Stimulated activated CD8-positive, alpha-beta memory T cell treated with anti-CD3 and anti-CD28 coated beads, Interleukin-15, amount 100 ng/mL, for 1 hour (primary cell): ENCODE results near the gene OSBP2.

Source experiments
- DNase-seq: peaks from one replicate; pipeline ENCODE4 v3.0.0-alpha.2; 2020; ENCODE audit warnings: low read depth

OSBP2 gene

GRCh38 chr22:30869667-30870395 is 175.2 kb downstream of the OSBP2 start:
- no peak for DNase-seq

GRCh38 chr22:30870451-30871345 is 176.0 kb downstream of the OSBP2 start:
- DNase-seq = no peak

- no peak for DNase-seq
These were observed 177.0 kb downstream of the OSBP2 start for GRCh38 chr22:30871391-30872284.

GRCh38 chr22:30872285-30873041 is 177.8 kb downstream of the OSBP2 start:
- DNase-seq = no peak

GRCh38 chr22:30873086-30873650 is 178.5 kb downstream of the OSBP2 start:
- DNase-seq = no peak

GRCh38 chr22:30873661-30874060 is 179.0 kb downstream of the OSBP2 start:
- no peak for DNase-seq

GRCh38 chr22:30874431-30875370 is 180.0 kb downstream of the OSBP2 start:
- DNase-seq = no peak

- no peak for DNase-seq
These were observed 181.0 kb downstream of the OSBP2 start for GRCh38 chr22:30875481-30876215.

GRCh38 chr22:30876221-30876751 is 181.6 kb downstream of the OSBP2 start:
- DNase-seq = no peak

GRCh38 chr22:30876915-30877553 is 182.4 kb downstream of the OSBP2 start:
- no peak for DNase-seq

GRCh38 chr22:30877662-30878515 is 183.2 kb downstream of the OSBP2 start:
- DNase-seq = no peak

GRCh38 chr22:30878516-30879414 is 184.1 kb downstream of the OSBP2 start:
- no peak for DNase-seq

- DNase-seq = no peak
These were observed 184.7 kb downstream of the OSBP2 start for GRCh38 chr22:30879415-30879797.

- no peak for DNase-seq
These were observed 185.5 kb downstream of the OSBP2 start for GRCh38 chr22:30880181-30880601.

- no peak for DNase-seq
These were observed 186.2 kb downstream of the OSBP2 start for GRCh38 chr22:30880847-30881246.
